Testis (tissue), 2 donors: Measurements from ENCODE around the gene PTPA.

ENCODE experiments used
- CTCF ChIP-seq, 3 experiments: fragments of 450-650 bp in 2 of 3; fragments of 200-600 bp in 1 of 3; sonication (generic) in 1 of 3; IDR thresholded peaks; one replicate each; pipeline ENCODE4 v1.5.1; 2016 to 2019; ENCODE audit warnings: antibody characterized with exemption in 3 of 3, mild to moderate bottlenecking in 2 of 3, moderate library complexity in 1 of 3
- POLR2A ChIP-seq: fragments of 450-650 bp; IDR thresholded peaks from one replicate; pipeline ENCODE4 v1.6.1; 2017; ENCODE audit warnings: antibody characterized with exemption, mild to moderate bottlenecking, moderate library complexity

- TF ChIP-seq POLR2A, result no peak
- no peak for TF ChIP-seq CTCF (IDR thresholded peaks at IDR 0.05)
These were observed 35.3 kb downstream of the PTPA start for GRCh38 chr9:129146441-129146941.
